Activated T-cell treated with anti-CD3 and anti-CD28 coated beads, Interleukin-2, amount 50 U/mL, for 4 hours (primary cell): ENCODE results near the gene MACROH2A1. TPM values are rescaled to one million over a fixed set of nuclear protein-coding genes. Genes with fewer than 3 reads are reported as not detected.
A peak's percentile ranks its signal among the peaks of the same experiment; 100 is the strongest.

Source experiments
- ATAC-seq, 2 donors: fragments of 200-7000 bp; cut with Tn5 transposase; one replicate each; pipeline ENCODE4 v1.10.0; 2021
- DNase-seq: peaks from one replicate; pipeline ENCODE4 v3.0.0-alpha.2; 2020
- H3K27me3 Mint-ChIP-seq: one replicate; pipeline ENCODE4 v1.8.0; 2021; ENCODE audit warnings: low read depth, mixed read lengths
- H3K36me3 Mint-ChIP-seq: one replicate; pipeline ENCODE4 v1.8.0; 2022; ENCODE audit warnings: mixed read lengths; ENCODE audit not compliant: insufficient read depth
- H3K4me1 Mint-ChIP-seq: one replicate; pipeline ENCODE4 v1.8.0; 2021; ENCODE audit warnings: low read depth, mixed read lengths
- H3K4me3 Mint-ChIP-seq: one replicate; pipeline ENCODE4 v1.8.0; 2021; ENCODE audit warnings: mild to moderate bottlenecking, moderate library complexity, mixed read lengths
- H3K9me3 Mint-ChIP-seq: one replicate; pipeline ENCODE4 v1.8.0; 2021; ENCODE audit warnings: mixed read lengths
- total RNA-seq, 3 donors: library from RNA; stranded (reverse); gene quantifications; one replicate each; pipeline ENCODE4 v1.2.1, GENCODE V29; 2021

MACROH2A1 gene
- total RNA-seq, 3 donors from 2014 or later: 204 to 234 (median 207) TPM

DNA sequence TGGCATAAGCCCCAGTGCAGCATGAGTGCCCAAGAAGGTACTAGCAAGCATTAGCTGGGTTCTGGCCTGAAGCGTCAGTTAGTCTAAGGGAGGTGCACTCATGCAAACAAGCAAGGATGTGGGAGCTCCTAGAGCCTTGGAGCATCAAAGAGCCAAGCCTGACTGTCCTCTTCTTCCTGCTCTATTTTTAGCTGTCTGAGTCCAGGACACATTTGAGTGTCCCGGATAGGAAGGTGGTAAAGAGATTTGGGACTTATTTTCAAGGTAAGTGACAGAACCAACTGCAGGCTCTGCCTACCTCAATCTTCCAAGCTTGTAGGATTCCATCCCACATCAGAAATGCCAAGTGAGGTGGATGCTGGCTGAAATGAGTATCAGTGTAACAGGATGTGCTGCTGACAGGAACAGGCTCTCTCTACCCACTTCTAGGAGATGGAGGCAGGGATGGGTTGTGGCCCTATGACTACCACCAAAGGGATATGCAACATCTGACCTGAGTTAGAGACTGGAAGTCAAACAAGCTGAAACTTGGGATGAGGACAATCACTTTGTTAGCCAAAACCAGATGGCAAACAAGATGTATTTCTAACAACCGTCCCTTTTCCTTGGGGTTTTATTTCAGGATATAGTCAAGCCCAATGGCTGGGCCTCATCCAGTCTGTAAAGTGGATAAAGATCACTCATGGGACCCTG is 15.1 kb downstream of the MACROH2A1 start:
- Mint-ChIP-seq H3K36me3 (peaks cover 69% of the 10 kb centered on the region), H3K27me3 (no peaks in the 10 kb centered on the region), H3K9me3 (no peaks in the 10 kb centered on the region), H3K4me3 (no peak overlapping the region), H3K4me1 (peaks cover 36% of the 10 kb centered on the region)
- ATAC-seq: no peak
- DNase-seq: no peak

DNA sequence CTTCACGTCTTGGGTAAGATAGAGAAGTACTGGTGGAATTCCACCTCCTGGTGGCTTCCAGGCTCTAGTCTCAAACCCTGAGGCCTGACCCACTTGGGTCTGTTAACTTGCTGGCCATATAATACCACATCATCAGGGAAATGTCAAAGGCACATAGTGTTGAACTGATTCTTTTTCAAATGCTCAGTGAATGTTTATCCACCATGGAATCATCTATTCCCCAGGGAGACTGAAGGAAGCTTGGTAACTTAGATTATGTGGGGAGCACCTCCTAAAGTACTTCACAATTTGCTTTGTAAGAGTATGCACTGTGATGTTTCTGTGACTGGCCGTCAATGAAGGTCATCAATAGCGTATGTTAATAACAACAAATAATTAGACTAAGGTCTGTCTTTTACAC is 16.1 kb downstream of the MACROH2A1 start:
- Mint-ChIP-seq H3K36me3 (peaks cover 70% of the 10 kb centered on the region), H3K9me3 (no peaks in the 10 kb centered on the region), H3K4me1 (peaks cover 38% of the 10 kb centered on the region), H3K4me3 (no peak overlapping the region), H3K27me3 (no peaks in the 10 kb centered on the region)
- no peak for DNase-seq
- no peak for ATAC-seq

DNA sequence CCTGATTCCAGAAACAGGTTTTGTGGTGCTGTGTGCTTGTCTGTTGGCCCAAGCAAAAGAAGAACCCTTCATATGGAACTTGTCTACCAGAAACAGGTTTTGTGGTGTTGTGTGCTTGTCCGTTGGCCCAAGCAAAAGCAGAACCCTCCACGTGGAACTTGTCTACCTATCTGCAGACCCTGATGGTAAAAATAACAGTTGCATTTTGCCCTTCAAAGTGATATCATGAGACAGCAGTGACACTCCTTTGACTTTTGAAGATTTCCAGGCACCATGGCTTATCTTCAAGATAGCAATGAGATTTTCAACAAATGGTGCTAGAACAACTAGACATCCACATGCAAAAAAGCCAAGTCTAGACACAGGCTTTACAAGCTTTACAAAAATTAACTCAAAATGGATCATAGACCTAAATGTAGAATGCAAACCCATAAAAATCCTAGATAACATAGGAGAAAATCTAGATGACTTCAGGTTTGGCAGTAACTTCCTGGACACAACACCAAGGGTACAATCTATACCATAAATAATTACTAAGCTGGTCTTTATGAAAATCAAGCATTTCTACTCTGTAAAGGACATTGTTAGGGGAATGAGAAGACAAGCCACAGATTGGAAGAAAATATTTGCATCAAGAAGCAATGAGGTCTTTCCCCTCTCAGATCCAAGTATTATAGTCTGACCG is 16.8 kb downstream of the MACROH2A1 start:
- ATAC-seq: no peak
- no peak for DNase-seq
- Mint-ChIP-seq H3K4me3 (no peak overlapping the region), H3K36me3 (peaks cover 67% of the 10 kb centered on the region), H3K27me3 (no peaks in the 10 kb centered on the region), H3K4me1 (peaks cover 38% of the 10 kb centered on the region), H3K9me3 (no peaks in the 10 kb centered on the region)

DNA sequence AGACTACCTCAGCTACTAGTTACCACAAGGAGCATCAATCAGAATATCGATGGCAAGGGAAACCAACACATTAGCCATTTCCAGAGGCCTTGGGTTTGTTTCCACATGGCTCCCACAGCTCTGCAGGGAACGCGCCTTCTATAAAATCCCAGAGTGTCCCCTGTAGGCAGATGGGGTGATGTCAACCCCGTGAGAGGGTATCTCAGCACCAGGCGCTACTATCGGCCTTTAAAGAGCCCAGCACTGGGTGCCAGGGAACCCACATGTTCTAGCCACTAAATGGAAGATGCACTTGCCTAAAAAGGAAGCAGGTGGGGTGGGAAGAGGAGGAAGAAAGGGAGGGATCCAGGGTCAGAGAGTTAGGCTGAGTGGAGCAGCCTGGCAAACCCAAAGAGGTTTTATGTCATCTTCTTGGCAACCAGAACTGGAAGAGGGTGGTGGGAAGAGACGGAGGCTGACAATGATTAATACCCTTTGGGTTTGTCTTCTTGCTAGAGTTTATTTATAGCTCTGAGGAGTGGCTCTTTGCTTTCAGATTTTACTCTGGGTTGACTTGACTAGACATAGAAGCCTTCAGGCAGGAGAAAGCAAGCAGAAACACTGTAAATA is 19.9 kb downstream of the MACROH2A1 start:
- ATAC-seq: no peak
- Mint-ChIP-seq H3K4me3 (no peak overlapping the region), H3K4me1 (peaks cover 39% of the 10 kb centered on the region), H3K27me3 (no peaks in the 10 kb centered on the region), H3K9me3 (no peaks in the 10 kb centered on the region), H3K36me3 (peaks cover 66% of the 10 kb centered on the region)
- no peak for DNase-seq

DNA sequence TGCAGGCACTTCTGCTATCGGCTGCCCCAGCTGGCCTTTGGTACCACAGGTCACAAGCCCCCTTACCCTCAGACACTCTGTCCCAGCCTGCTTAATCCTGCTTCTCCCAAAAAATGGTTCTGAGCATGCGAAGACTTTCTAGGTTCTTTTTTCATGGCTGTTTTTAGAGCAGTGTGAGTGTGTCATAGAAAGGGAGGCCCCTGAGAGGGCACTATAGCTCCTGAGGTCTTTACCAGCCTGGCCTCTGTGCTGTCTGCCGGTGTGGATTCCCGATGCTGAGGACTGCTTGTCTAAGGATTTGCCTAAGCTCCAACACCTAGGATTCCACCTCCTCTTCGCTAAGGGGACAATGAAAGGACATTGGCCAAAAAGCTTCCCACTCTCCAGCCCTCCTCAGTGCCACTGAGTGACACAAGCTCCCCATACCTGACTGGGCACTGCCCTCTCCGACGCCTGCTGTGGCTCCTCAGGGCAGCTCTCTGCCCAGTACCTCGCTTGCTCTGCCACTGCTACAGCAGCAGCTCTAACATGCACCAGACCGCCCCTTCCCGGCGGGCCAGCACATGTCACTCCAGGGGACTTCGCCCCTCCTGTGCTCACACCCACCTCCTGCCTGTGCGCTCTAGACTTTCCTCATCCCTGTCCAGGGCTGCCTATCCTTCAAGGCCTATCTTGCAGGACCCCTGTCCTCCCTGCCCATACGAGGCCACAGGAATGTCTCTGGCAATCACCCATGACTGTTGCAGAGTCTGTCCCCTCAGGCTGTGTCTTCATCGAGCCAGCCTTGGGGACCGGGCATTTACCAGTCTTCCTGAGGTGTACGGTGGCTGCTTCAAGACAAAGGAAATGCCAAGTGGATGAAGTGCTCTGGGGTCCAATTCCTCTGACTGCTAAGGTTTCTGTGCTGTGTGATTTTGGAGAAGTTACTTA is 21.0 kb downstream of the MACROH2A1 start:
- DNase-seq: no peak
- peak; percentile 49 to 53 for ATAC-seq
- Mint-ChIP-seq H3K4me3 (no peak overlapping the region), H3K27me3 (no peaks in the 10 kb centered on the region), H3K36me3 (peaks cover 62% of the 10 kb centered on the region), H3K4me1 (peaks cover 50% of the 10 kb centered on the region), H3K9me3 (no peaks in the 10 kb centered on the region)

DNA sequence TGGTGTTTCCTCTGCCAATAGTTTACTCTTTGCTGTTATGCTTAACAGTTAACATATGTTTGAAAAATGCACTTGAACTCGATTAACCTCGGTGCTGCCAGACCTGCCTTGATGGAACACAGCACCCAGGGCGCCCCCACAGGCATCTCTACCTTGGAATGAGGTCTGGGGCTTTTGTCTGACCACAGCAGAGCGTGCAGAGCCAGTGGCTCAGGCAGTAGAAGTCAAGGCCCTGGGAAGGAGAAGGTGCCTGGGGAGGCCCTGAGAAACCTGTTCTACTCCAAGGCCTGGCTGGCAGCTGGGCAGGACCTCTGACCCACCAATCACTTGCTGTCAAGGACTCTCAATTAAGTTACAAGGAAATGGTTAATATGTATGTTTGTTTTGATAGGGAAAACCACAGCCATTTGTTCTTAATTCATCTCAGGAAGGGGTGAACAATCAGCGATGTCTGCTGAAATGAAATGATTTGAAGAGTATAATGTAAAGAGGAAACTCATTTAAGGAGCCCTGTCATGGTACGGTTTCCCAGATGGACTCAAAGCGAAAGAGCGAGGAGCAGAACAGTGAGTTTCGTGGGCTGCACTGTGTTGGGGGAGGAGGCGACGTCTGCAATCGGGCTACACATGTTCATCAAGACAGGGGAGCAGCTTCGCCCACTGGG is 21.9 kb downstream of the MACROH2A1 start:
- Mint-ChIP-seq H3K36me3 (peaks cover 57% of the 10 kb centered on the region), H3K27me3 (no peaks in the 10 kb centered on the region), H3K4me3 (no peak overlapping the region), H3K4me1 (peaks cover 54% of the 10 kb centered on the region), H3K9me3 (no peaks in the 10 kb centered on the region)
- peak; percentile 84 to 85 for ATAC-seq
- DNase-seq: no peak

DNA sequence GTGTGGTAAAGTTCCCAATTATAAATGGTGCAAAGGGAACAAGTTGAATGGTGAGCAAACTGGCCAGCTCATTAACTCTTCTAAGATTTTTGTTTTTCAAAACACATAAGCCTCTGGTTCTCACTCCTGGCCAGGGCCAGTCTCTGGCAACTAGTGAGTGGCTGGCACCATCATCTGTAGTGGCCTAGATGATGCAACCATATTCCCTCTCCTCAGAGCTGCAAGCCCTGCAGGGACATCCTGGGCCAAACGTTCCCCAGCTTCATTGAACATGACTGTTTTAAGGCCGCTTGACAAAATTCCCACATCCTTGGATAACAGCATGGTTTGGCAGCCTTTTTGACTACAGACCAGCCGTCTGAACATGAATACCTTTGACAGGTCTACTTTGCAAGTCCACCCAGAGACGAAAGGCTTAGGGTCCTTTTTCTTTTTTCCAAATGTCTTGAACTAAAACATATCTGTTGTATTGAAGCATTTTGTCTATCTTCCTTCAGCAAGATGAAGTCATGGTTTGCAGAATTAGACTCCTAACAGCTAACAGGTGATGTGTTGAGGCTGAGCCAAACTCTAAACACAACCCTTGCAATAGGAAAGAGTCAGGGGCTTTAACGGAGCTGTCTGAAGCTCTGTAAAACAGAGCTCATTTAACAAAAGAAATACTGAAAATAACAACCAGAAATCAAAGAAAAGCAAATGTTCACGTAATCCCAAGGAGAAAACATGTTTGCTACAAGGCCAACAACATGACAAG is 23.8 kb downstream of the MACROH2A1 start:
- no peak for ATAC-seq
- Mint-ChIP-seq H3K27me3 (no peaks in the 10 kb centered on the region), H3K4me1 (peaks cover 54% of the 10 kb centered on the region), H3K9me3 (no peaks in the 10 kb centered on the region), H3K4me3 (no peak overlapping the region), H3K36me3 (peaks cover 51% of the 10 kb centered on the region)
- no peak for DNase-seq

DNA sequence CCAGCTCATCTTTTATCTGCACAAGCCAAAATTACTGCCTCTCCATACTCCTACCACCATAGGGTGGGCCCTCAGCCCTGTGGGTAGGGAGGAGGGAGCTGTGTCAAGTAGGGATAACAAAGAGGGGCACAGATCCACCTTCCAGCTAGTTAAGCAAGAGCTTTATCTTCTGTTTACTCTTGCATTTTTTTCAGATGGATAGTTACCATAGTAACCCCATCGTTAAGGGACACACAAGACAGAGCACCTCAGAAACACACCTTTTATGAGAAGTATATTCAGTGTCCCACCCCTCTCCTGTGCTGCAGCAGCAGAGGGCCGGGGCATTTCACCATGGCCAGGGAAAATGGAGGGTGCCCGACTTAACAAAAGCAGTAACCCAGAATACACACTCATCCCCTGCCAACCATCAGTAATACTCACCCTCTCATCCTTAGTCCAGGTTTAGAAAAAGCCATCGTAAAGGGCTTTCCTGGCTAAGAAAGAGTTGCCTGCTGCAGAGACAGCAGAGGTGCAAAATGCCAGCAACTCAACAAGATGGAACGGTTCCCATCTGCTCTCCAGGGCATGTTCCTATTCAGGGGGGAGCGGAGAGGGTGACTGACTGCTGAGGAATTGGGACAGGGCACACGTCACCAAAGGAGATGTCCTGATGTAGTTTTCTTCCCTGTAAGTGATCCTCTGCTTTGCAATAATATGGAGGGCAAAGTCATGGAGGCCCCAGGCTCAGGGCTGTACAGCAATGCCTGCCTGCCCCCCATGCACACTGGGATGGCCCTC is 25.1 kb downstream of the MACROH2A1 start:
- ATAC-seq: no peak
- Mint-ChIP-seq H3K36me3 (peaks cover 40% of the 10 kb centered on the region), H3K9me3 (no peaks in the 10 kb centered on the region), H3K4me3 (no peak overlapping the region), H3K27me3 (no peaks in the 10 kb centered on the region), H3K4me1 (peaks cover 49% of the 10 kb centered on the region)
- DNase-seq: no peak

DNA sequence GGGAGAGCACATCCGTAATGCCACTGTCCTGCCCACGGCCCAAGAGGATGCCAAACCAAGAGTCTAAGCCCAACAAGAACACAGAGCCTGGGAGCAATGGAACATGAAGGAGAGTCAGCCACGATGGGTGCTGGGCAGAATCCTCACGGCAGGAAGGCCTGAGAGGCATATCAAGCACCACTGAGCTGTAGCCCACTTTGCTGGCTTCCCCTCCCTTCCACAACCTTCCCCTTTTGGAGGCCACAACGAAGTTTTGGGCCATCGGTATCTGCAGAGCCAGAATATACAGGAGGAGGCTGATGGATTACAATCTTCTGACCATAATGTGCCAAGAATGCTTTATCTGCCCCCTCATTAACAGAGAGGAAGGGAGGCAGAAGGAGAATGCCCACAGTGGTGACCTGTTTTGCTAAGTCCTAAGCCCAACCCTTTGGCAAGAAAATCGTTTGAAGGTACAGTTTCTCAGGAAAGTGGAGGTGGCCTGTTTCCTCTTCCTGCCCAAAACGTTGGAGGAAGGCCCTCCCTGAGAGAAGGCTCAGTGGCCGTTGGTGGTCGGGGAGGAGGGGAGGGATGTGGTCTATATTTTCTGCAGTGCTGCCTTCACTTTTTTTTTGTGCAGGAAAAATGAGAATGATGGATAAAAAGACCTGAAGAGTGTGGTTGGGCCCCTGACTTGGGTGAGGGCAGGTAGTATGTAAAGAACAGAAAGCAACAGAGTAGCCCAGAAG is 26.2 kb downstream of the MACROH2A1 start:
- DNase-seq (no peak), ATAC-seq (no peak)
- Mint-ChIP-seq H3K27me3 (no peaks in the 10 kb centered on the region), H3K4me3 (no peak overlapping the region), H3K9me3 (no peaks in the 10 kb centered on the region), H3K36me3 (peaks cover 32% of the 10 kb centered on the region), H3K4me1 (peaks cover 41% of the 10 kb centered on the region)

DNA sequence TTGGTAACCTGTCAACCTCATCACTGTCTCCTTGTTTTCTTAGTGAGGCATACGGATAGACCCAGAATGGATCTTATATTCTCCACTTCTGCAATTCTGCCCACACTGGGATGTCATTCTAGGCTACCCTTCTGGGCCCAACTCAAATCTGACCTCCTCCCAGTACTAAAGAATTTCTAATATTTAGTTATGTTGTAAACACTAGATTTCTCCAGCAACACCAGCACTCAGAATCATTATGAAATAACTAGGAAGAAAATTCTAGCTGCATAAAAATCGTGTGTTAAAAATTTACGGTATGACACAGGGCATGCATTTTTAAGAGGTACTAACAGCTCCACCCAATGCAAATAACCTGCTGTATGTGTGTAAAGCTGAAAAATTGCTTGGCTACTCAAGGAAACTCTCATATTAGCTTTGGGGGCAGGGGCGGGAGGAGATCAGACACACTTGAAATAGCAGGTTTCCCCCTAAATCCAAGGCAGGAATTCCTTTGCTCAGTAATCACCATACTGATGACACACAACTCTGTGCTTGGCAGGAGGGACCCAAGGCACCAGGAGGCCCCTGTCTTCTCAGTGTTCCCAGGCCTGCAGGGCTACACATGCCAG is 27.3 kb downstream of the MACROH2A1 start:
- Mint-ChIP-seq H3K36me3 (peaks cover 32% of the 10 kb centered on the region), H3K4me1 (peaks cover 30% of the 10 kb centered on the region), H3K27me3 (no peaks in the 10 kb centered on the region), H3K9me3 (no peaks in the 10 kb centered on the region), H3K4me3 (no peak overlapping the region)
- ATAC-seq: no peak
- no peak for DNase-seq

DNA sequence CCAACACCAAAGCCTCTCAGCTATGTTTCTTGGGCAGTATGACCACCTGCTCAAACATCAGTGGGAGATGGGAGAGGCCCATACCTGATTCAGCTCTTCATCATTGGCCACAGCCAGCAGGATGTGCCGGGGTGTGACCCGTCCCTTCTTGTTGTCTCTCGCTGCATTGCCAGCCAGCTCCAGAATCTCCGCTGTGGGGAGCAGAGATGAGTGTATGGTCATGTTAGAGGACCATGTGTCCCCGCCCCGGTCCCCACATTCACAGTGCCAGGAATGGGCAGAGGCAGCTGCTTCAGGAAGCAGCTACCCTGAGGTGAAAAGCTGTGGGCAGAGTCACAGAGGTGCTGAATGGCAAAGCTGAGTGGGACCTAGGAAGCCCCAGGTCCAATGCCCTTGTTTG is 29.1 kb downstream of the MACROH2A1 start:
- Mint-ChIP-seq H3K4me1 (peaks cover 26% of the 10 kb centered on the region), H3K27me3 (no peaks in the 10 kb centered on the region), H3K36me3 (peaks cover 27% of the 10 kb centered on the region), H3K9me3 (no peaks in the 10 kb centered on the region), H3K4me3 (no peak overlapping the region)
- ATAC-seq (no peak), DNase-seq (no peak)

DNA sequence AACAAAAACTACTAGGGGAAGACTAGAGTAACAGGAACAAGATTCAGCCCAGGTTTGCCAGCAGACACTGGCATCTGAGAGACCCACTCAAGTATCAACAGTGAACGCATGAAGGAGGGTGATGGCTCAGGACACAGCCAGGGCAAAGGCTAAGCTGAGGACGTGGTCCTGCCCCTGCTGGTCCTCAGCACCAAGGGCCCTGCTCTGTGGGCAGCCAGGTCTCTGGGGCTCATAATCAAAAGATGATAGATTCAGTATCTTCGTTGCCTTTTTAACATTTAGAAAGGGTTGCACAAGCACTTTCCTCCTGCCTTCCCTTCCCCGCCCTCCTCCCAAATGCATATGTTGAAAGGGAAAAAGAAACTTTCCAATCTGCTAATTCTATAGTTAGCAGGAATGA is 31.5 kb downstream of the MACROH2A1 start:
- H3K9me3 Mint-ChIP-seq: no peaks in the 10 kb centered on the region
- H3K4me1 Mint-ChIP-seq: peaks cover 6% of the 10 kb centered on the region
- H3K4me3 Mint-ChIP-seq: no peak overlapping the region
- DNase-seq: no peak
- no peak for ATAC-seq
- peaks cover 32% of the 10 kb centered on the region for H3K36me3 Mint-ChIP-seq
- no peaks in the 10 kb centered on the region for H3K27me3 Mint-ChIP-seq
